H1 (cell line): ENCODE results near the gene B9D1.

Experiments used
- BRCA1 ChIP-seq: IDR thresholded peaks from 2 replicates; pipeline ENCODE4 v1.6.1; 2012; ENCODE audit warnings: low read depth, low read length, improper control_type of control experiment
- CREB1 ChIP-seq: IDR thresholded peaks from 2 replicates; pipeline ENCODE4 v1.6.1; 2012; ENCODE audit warnings: inconsistent platforms
- EGR1 ChIP-seq: IDR thresholded peaks from 2 replicates; pipeline ENCODE4 v1.6.1; 2011; ENCODE audit warnings: low read depth, low read length, borderline replicate concordance
- EP300 ChIP-seq, 2 experiments: IDR thresholded peaks; 1 replicate in 1 of 2; 2 replicates in 1 of 2; pipeline ENCODE4 v1.6.1; 2011 to 2012; ENCODE audit warnings: low read depth in 2 of 2, low read length in 2 of 2, mild to moderate bottlenecking in 2 of 2, borderline replicate concordance in 1 of 2, inconsistent platforms in 1 of 2, moderate library complexity in 1 of 2
- EZH2 ChIP-seq: fragments of 200-600 bp; sonication (generic); IDR thresholded peaks from 2 replicates; pipeline ENCODE4 v1.7.1; 2012; ENCODE audit warnings: low read depth, mild to moderate bottlenecking, moderate library complexity, low read length, inconsistent platforms; ENCODE audit not compliant: severe bottlenecking
- FOSL1 ChIP-seq: IDR thresholded peaks from 2 replicates; pipeline ENCODE4 v1.6.1; 2011; ENCODE audit warnings: mild to moderate bottlenecking, low read depth, low read length, moderate library complexity; ENCODE audit not compliant: insufficient read depth
- MAX ChIP-seq: IDR thresholded peaks from 2 replicates; pipeline ENCODE4 v1.6.1; 2012; ENCODE audit warnings: inconsistent platforms
- RFX5 ChIP-seq: IDR thresholded peaks from 2 replicates; pipeline ENCODE4 v1.6.1; 2011; ENCODE audit warnings: low read depth, low read length, improper control_type of control experiment, borderline replicate concordance
- ZNF274 ChIP-seq: IDR thresholded peaks from 2 replicates; pipeline ENCODE4 v1.7.0; 2012; ENCODE audit warnings: low read length, borderline replicate concordance; ENCODE audit errors: extremely low read depth

GRCh38 chr17:19354748-19355147, 7.8 kb downstream of the B9D1 start:
- TF ChIP-seq BRCA1 (no peak), MAX (no peak), EP300 (IDR thresholded peaks at IDR 0.05; ENCODE audit: borderline replicate concordance in 1 of 2, low read depth in 2 of 2, low read length in 2 of 2) (no peak), CREB1 (no peak), EZH2 (no peak), EGR1 (no peak), FOSL1 (no peak), ZNF274 (no peak), RFX5 (no peak)
